GM21825 (cell line): ENCODE measurements around the gene HNF1A.

ENCODE experiments used
- ATAC-seq: cut with Tn5 transposase; IDR thresholded peaks from one replicate; pipeline ENCODE4 v1.9.1; 2021; ENCODE audit warnings: mild to moderate bottlenecking, moderate library complexity; ENCODE audit not compliant: unreplicated experiment

Gene HNF1A

GRCh38 chr12:120959111-120959878 lies 19.0 kb upstream of the HNF1A start:
- no peak for ATAC-seq

- no peak for ATAC-seq
Observed at GRCh38 chr12:120960657-120961056, 17.7 kb upstream of the HNF1A start.

- ATAC-seq, result no peak
Observed at GRCh38 chr12:120961604-120962531, 16.5 kb upstream of the HNF1A start.

DNA sequence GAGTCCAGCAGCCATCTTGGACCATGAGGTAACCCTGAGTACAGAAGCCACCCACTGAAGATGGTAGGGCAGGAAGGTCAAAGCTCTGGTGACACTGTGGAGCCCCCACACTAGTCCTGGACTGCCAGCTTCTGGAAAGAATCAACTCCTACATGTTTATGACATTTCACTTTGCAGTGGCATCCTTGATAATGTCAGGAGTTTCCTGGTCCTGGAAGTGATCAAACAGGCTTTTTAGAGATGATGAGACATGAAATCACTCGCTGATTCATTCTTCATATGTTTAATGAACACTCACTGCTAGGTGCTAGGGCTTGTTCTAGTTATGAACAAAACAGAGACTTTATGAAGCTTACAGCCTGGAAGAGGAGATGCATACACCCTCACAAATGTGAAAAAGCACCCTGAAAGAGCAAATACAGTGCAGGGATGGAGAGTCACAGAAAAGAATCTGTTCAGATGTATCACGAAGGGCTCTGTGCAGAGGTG lies 15.8 kb upstream of the HNF1A start:
- ATAC-seq, result no peak

- no peak for ATAC-seq
Observed at GRCh38 chr12:120964298-120964697, 14.0 kb upstream of the HNF1A start.

GRCh38 chr12:120965534-120966091 lies 12.7 kb upstream of the HNF1A start:
- no peak for ATAC-seq

DNA sequence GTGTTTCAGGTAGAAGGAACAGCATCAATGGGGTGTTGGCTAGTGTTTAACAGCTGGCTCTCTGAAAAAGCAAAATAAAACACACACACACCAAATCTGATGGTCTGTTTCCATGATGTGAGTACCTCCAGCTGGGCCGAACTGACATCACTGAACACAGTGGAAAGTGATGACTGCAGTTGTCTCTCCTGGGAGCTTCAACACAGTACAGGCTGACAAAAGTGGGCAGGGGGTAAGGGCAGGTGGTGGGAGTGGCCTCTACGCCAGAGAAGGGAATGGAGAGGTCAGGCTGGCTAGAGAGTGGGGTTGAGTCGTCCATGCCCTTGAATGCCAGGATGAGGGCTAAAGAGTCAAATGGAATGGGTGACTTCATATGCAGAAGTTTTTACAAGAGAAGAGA lies 8.0 kb upstream of the HNF1A start:
- no peak for ATAC-seq

- peak; percentile 64 for ATAC-seq
Observed at GRCh38 chr12:120971299-120972180, 6.8 kb upstream of the HNF1A start.

- ATAC-seq, result no peak
Observed at GRCh38 chr12:120972870-120973543, 5.3 kb upstream of the HNF1A start.

DNA sequence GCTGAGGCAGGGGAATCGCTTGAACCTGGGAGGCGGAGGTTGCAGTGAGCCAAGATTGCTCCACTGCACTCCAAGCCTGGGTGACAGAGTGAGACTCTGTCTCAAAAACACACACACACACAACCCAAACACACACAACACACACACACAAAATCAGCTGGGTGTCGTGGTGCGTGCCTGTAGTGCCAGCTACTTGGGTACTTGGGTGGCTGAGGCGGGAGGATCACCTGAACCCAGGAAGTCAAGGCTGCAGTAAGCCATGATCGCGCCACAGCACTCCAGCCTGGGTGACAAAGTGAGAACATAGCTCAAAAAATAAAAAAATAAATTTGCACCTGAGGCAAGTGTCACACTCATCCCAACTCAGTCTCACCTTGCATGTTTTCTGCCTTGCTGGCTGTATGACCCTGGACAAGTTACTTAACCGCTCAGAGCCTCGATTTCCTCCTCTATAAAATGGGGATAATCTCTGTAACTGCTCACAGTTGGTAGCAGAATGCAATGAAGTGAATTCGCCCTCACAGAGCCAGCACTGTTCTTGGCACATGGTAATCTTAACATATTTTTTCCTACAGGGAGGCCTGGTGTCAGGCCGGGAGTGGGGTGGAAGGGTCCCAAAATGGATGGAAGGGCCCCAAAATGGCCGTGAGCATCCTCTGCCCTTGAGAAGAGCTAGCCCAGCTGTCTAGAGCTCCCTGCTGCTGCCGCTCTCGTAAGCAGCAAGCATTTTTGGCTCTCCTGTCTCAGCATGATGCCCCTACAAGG lies 630 bp upstream of the HNF1A start:
- ATAC-seq, result no peak

DNA sequence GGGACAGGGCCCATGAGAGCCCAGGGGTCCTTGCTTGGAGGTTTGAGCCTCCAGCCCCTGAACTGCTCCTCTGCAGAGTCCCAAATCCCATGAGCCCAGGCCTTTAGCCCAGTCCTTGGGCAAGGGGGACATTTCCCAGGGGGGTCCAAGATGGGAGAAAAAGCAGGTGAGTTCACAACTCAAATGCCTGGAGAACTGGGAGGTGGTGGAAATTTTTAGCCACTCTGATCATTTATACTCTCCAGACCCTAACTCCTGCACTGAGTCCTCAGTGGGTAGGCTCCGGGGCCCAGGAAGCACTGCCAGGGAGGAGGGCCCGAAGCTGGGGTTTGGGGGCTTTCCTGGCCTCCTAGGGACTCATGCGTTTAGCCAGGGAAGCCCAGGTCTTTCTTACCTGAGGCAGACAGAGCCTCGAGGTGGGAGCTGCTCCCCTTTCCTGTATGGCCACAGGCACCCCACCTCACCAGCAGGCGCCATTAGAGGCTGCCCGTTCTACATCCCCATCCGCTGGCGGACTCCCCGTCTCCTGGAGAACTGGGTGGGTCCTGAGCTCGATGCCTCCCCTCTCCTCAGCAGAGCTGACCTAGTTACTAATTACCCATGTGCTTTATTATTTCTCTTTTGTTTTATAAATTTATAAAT lies 998 bp downstream of the HNF1A start:
- ATAC-seq, result no peak

DNA sequence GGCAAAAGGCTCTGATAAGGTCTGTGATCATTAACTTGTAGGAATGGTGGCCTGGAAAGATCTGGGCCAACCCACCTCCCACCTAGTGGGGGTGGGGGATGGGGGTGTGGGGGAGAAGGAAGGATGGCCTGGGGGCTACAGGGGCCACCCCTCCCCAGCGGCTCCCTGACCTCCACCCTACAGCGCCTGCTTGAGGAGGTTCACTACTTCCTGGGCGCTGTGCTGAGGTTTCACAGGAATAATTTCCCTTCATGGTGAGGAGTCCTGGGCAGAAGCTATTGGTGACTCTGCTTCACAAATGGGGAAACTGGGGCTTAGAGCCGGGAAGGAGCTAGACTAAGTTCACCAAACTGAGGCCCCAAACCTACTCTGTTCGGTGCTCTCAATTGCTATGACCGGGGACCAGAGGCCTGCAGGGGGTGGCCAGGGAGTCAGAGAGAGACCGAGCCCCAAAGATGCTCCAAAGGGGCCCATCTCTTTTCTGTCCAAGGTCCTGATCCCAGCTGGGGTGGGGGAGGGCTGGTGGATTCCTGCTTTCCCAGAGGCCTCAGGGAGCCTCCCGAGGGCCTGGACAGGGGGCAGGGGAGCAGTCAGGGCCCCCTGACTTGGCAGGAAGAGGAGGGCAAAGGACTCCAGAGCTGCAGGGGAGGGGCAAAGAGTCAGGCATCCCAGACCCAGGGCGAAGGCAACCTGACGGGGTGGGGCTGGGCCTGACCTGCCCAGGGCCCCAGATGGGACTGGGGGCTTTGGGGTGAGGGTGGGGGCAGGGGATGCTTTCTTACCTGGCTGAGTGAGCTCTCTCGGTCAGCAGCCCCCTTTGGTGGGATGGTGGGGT lies 1.7 kb downstream of the HNF1A start:
- ATAC-seq, result no peak

GRCh38 chr12:120980800-120981368 lies 2.5 kb downstream of the HNF1A start:
- ATAC-seq, result no peak

- no peak for ATAC-seq
Observed at GRCh38 chr12:120981407-120981941, 3.1 kb downstream of the HNF1A start.

GRCh38 chr12:120982659-120983058 lies 4.3 kb downstream of the HNF1A start:
- no peak for ATAC-seq

DNA sequence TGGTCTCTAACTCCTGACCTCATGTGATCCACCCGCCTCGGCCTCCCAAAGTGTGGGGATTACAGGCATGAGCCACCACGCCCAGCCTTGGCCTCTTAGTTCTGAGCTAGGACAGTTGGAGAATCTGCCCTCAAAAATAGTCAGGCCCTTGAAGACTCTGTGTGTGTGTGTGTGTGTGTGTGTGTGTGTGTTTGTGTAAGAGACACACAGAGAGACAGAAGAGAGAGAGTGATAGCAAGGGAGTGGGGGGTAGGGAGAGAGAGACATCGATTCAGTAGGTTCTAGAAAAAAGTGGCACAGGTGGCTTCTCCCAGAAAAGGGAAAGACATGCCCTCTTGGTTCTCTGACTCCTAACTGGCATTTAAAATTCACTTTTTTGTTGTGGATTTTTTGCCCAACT lies 5.4 kb downstream of the HNF1A start:
- ATAC-seq, result no peak

- ATAC-seq, result no peak
Observed at GRCh38 chr12:120984351-120984898, 6.1 kb downstream of the HNF1A start.
